C4-2B (cell line): ENCODE data around the gene SLC22A31.

Source experiments
- H3K27ac ChIP-seq: fragments of 450-650 bp; 2 replicates; pipeline ENCODE4 v1.5.1; 2017
- CTCF ChIP-seq: fragments of 450-650 bp; conservative IDR thresholded peaks from 2 replicates; pipeline ENCODE4 v1.5.1; 2017; ENCODE audit warnings: mild to moderate bottlenecking
- ZFX ChIP-seq: fragments of 450-650 bp; IDR thresholded peaks from 2 replicates; pipeline ENCODE4 v1.6.1; 2017

The SLC22A31 gene

GRCh38 chr16:89155851-89156739 lies 44.2 kb downstream of the SLC22A31 start:
- H3K27ac ChIP-seq = no peak overlapping the region
- TF ChIP-seq ZFX = no peak
- no peak for TF ChIP-seq CTCF

GRCh38 chr16:89155184-89155679 lies 45.1 kb downstream of the SLC22A31 start:
- no peak overlapping the region; the same call in 1 of the 2 replicates for H3K27ac ChIP-seq
- TF ChIP-seq CTCF (no peak), ZFX (no peak)

DNA sequence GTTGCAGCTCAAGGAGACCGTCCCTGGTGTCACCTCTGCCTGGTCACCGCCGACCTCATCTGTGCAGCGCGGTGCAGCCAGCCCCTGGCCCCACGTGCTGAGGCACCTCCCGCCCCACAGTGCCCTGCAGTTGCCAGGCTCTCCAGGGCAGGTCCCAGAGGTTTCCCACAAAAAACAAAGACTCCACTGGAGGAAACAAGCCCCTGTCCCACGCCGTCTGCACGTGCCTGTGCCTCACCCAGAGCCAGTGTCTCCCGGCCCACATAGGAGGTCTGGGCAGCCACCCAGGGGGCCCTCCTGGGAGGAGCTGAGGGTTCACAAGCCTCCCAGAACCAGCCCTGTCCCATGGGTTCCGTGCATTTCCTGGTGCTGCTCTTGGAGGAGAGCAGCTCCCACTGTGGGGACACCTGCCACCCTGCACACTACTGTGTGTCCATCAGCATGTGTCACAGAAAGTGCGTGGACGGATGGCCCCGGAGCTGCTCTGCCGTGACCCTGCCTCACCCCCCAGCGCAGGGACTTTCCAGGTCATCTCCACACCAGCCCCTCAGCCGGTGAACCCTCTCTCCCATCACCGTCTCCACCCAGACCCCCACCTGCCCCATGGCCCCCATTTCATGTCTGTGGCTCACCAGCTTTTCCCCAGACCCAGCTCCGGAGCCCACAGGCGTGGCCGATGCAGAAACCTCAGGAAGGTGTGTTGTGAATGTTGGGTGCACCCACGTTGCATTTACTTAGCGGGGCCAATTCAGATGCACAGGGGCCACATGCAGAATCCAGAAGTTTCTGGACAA lies 45.8 kb downstream of the SLC22A31 start:
- TF ChIP-seq ZFX (no peak), CTCF (no peak)
- peak overlapping the region; percentile 77 for H3K27ac ChIP-seq

- peak overlapping the region; percentile 77 for H3K27ac ChIP-seq
Measured at GRCh38 chr16:89153848-89154271, 46.5 kb downstream of the SLC22A31 start.

GRCh38 chr16:89152831-89153700 lies 47.3 kb downstream of the SLC22A31 start:
- TF ChIP-seq ZFX (no peak), CTCF (no peak)
- H3K27ac ChIP-seq = peak overlapping the region; percentile 77

More at GRCh38 chr16:89153848-89154271, 46.5 kb downstream of the SLC22A31 start:
- TF ChIP-seq ZFX = peak; percentile 21; the same call in 1 of the 2 replicates
- TF ChIP-seq CTCF = no peak

GRCh38 chr16:89150981-89151380 lies 49.4 kb downstream of the SLC22A31 start:
- no peak overlapping the region for H3K27ac ChIP-seq
- TF ChIP-seq CTCF (no peak), ZFX (no peak)
